Measurements from ENCODE around the gene HAUS3. TPM values are rescaled to one million over a fixed set of nuclear protein-coding genes. Genes with fewer than 3 reads are reported as not detected.

Gene HAUS3
- total RNA-seq, 2 donors from 2014 or later = 6.5 to 12.9 TPM

GRCh38 chr4:2271279-2272025 is 29.5 kb upstream of the HAUS3 start:
- no peak overlapping the region for H3K27ac ChIP-seq
- peaks cover 0 to 4% of the 10 kb centered on the region in 2 donors for H3K4me1 ChIP-seq (ENCODE audit: control insufficient read depth in 1 of 2, low read depth in 2 of 2)
- DNase-seq (ENCODE audit: low spot score) (no peak), ATAC-seq (ENCODE audit: insufficient number of reproducible peaks, low FRiP score, low read depth) (no peak)
- H3K4me3 ChIP-seq = no peak overlapping the region
- no peaks in the 10 kb centered on the region for H3K27me3 ChIP-seq (replicated peaks; ENCODE audit: insufficient read depth)
- TF ChIP-seq CTCF (IDR thresholded peaks at IDR 0.05) = no peak
- H3K9me3 ChIP-seq = no peaks in the 10 kb centered on the region
- H3K36me3 ChIP-seq = no peaks in the 10 kb centered on the region

DNA sequence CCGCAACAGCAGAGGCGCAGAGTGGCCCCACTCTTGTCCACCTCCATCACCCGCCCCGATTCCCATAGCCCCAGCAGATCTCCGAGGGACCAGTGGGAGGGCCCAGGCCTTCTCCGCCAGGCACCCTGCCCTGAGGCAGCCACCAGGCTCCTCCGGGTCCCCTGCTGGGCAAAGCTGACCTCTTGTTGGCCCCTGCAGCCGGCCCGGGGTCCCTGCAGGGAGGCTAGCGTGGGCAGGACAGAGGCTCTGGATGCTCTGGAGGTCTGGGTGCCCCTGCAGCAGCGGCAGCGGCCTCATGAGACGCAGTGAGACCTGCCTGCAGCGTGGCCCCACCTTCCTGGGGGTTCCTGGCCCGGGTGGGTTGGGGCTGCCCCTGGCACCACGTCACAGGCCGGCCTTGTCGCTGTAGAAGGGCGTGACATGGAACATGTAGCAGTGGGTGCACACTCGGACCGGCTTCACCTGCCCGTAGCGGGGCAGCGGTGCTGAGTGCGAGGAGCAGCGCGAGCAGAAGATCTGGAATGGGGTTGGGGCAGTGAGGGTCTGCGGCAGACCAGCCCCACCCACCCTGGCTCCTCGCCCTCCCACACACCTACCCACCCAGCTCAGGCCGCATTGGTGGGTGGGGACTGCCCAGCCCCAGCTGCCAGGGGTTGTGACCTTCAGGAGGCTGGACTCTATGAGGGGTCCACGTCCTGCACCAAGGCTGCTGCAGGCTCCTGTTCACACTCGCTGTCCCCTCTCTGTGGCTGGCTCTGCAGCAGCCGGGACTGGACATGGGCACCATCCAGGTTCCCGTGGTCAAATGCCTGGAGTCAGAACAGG is 28.6 kb upstream of the HAUS3 start:
- no peak for TF ChIP-seq CTCF (IDR thresholded peaks at IDR 0.05)
- no peak overlapping the region for H3K4me3 ChIP-seq
- peaks cover 0 to 13% of the 10 kb centered on the region in 2 donors for H3K4me1 ChIP-seq (ENCODE audit: control insufficient read depth in 1 of 2, low read depth in 2 of 2)
- H3K9me3 ChIP-seq = no peaks in the 10 kb centered on the region
- H3K36me3 ChIP-seq = no peaks in the 10 kb centered on the region
- H3K27ac ChIP-seq = no peak overlapping the region
- ATAC-seq (ENCODE audit: insufficient number of reproducible peaks, low FRiP score, low read depth) (no peak), DNase-seq (ENCODE audit: low spot score) (no peak)
- H3K27me3 ChIP-seq (replicated peaks; ENCODE audit: insufficient read depth) = no peaks in the 10 kb centered on the region

- Histone ChIP-seq H3K27me3 (replicated peaks; ENCODE audit: insufficient read depth) (no peaks in the 10 kb centered on the region), H3K36me3 (no peaks in the 10 kb centered on the region), H3K4me1 (ENCODE audit: control insufficient read depth in 1 of 2, low read depth in 2 of 2) (peaks cover 0 to 15% of the 10 kb centered on the region in 2 donors), H3K4me3 (no peak overlapping the region), H3K27ac (no peak overlapping the region), H3K9me3 (no peaks in the 10 kb centered on the region)
- DNase-seq (ENCODE audit: low spot score) = no peak
- ATAC-seq (ENCODE audit: insufficient number of reproducible peaks, low FRiP score, low read depth) = no peak
- TF ChIP-seq CTCF (IDR thresholded peaks at IDR 0.05) = no peak
Observed at GRCh38 chr4:2269618-2270163, 27.8 kb upstream of the HAUS3 start.

DNA sequence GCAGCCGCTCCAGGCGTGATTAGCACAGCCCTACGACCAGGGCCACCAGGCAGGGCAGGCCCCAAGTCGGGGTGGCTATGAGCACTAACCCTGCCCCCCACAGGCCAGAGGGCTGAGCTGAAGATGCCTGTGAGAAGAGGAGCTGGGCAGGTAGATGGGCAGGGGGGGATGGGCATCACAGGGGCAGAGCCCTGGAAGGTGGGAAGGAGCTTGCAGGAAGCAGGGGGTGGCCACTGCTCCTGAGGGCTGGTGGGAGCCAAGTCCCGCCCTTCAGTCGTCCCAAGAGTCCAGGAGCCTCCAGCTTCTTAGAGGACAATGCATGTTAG is 27.2 kb upstream of the HAUS3 start:
- DNase-seq (ENCODE audit: low spot score) = no peak

More for the DNA sequence above, 27.2 kb upstream of the HAUS3 start:
- H3K27ac ChIP-seq = no peak overlapping the region
- no peak for ATAC-seq (ENCODE audit: insufficient number of reproducible peaks, low FRiP score, low read depth)
- H3K36me3 ChIP-seq = no peaks in the 10 kb centered on the region
- H3K4me3 ChIP-seq = no peak overlapping the region
- H3K9me3 ChIP-seq = no peaks in the 10 kb centered on the region
- no peak for TF ChIP-seq CTCF (IDR thresholded peaks at IDR 0.05)
- H3K27me3 ChIP-seq (replicated peaks; ENCODE audit: insufficient read depth) = no peaks in the 10 kb centered on the region
- H3K4me1 ChIP-seq (ENCODE audit: control insufficient read depth in 1 of 2, low read depth in 2 of 2) = peaks cover 0 to 15% of the 10 kb centered on the region in 2 donors
